KMS-11 (cell line): ENCODE data around the gene NECAB2.

Experiments
- H2AFZ ChIP-seq: fragments of 200-600 bp; sonication (generic); 2 replicates; pipeline ENCODE4 v1.6.1; 2016; ENCODE audit warnings: antibody characterized with exemption, mixed run types, low read depth
- H3K27ac ChIP-seq: fragments of 200-600 bp; sonication (generic); 2 replicates; pipeline ENCODE4 v1.6.1; 2016; ENCODE audit warnings: mild to moderate bottlenecking, mixed run types
- H3K27me3 ChIP-seq: fragments of 200-600 bp; sonication (generic); 2 replicates; pipeline ENCODE4 v1.6.1; 2017; ENCODE audit warnings: mild to moderate bottlenecking, low read depth, mixed run types, moderate library complexity; ENCODE audit not compliant: insufficient read depth
- H3K36me3 ChIP-seq: fragments of 200-600 bp; sonication (generic); 2 replicates; pipeline ENCODE4 v1.6.1; 2017; ENCODE audit warnings: mild to moderate bottlenecking, mixed run types; ENCODE audit not compliant: insufficient read depth
- H3K4me1 ChIP-seq: fragments of 200-600 bp; sonication (generic); 2 replicates; pipeline ENCODE4 v1.6.1; 2016; ENCODE audit warnings: mild to moderate bottlenecking, low read depth, mixed run types; ENCODE audit not compliant: poor library complexity, severe bottlenecking
- H3K4me2 ChIP-seq: fragments of 200-600 bp; sonication (generic); 2 replicates; pipeline ENCODE4 v1.7.0; 2016; ENCODE audit warnings: mild to moderate bottlenecking, mixed run types
- H3K4me3 ChIP-seq: fragments of 200-600 bp; sonication (generic); IDR thresholded peaks from 2 replicates; pipeline ENCODE4 v1.6.1; 2017; ENCODE audit warnings: low read depth, low read length, mixed read lengths; ENCODE audit not compliant: insufficient read depth
- H3K79me2 ChIP-seq: fragments of 200-600 bp; sonication (generic); 2 replicates; pipeline ENCODE4 v1.6.1; 2016; ENCODE audit warnings: low read depth, mixed run types; ENCODE audit not compliant: insufficient read depth
- H3K9ac ChIP-seq: fragments of 200-600 bp; sonication (generic); 2 replicates; pipeline ENCODE4 v1.6.1; 2016; ENCODE audit warnings: mild to moderate bottlenecking, mixed run types
- H4K20me1 ChIP-seq: fragments of 200-600 bp; sonication (generic); 2 replicates; pipeline ENCODE4 v1.6.1; 2016; ENCODE audit warnings: mild to moderate bottlenecking, mixed run types; ENCODE audit not compliant: insufficient read depth
- CTCF ChIP-seq: fragments of 200-600 bp; sonication (generic); conservative IDR thresholded peaks from 2 replicates; pipeline ENCODE4 v1.6.1; 2017; ENCODE audit warnings: low read depth, mild to moderate bottlenecking, antibody characterized with exemption, low read length, moderate library complexity, mixed read lengths

The NECAB2 gene

GRCh38 chr16:83996481-83997252 is 28.6 kb downstream of the NECAB2 start:
- Histone ChIP-seq H3K4me1 (no peaks in the 10 kb centered on the region), H2AFZ (no peak overlapping the region), H3K27ac (no peak overlapping the region)

GRCh38 chr16:83998091-83998490 is 30.0 kb downstream of the NECAB2 start:
- TF ChIP-seq CTCF = no peak
- Histone ChIP-seq H2AFZ (no peak overlapping the region), H3K4me2 (no peak overlapping the region), H3K4me1 (no peaks in the 10 kb centered on the region), H3K79me2 (no peaks in the 10 kb centered on the region), H3K27me3 (peaks cover 50% of the 10 kb centered on the region), H4K20me1 (no peaks in the 10 kb centered on the region), H3K4me3 (no peak overlapping the region), H3K36me3 (no peaks in the 10 kb centered on the region), H3K9ac (no peak overlapping the region), H3K27ac (no peak overlapping the region)

More at GRCh38 chr16:83996481-83997252, 28.6 kb downstream of the NECAB2 start:
- TF ChIP-seq CTCF = no peak
- Histone ChIP-seq H3K36me3 (no peaks in the 10 kb centered on the region), H3K79me2 (no peaks in the 10 kb centered on the region), H3K4me2 (no peak overlapping the region), H3K27me3 (peaks cover 41% of the 10 kb centered on the region; the same call in 1 of the 2 replicates), H4K20me1 (no peaks in the 10 kb centered on the region), H3K4me3 (no peak overlapping the region), H3K9ac (no peak overlapping the region)

GRCh38 chr16:84000989-84001642 is 33.1 kb downstream of the NECAB2 start:
- no peak overlapping the region for H3K4me3 ChIP-seq
- H3K9ac ChIP-seq = no peak overlapping the region
- H3K4me1 ChIP-seq = no peaks in the 10 kb centered on the region
- no peaks in the 10 kb centered on the region for H3K36me3 ChIP-seq
- no peak overlapping the region for H2AFZ ChIP-seq
- H3K27me3 ChIP-seq = peaks cover 53% of the 10 kb centered on the region
- H4K20me1 ChIP-seq = no peaks in the 10 kb centered on the region
- no peak overlapping the region for H3K4me2 ChIP-seq
- H3K27ac ChIP-seq = no peak overlapping the region
- no peak for TF ChIP-seq CTCF
- H3K79me2 ChIP-seq = no peaks in the 10 kb centered on the region

GRCh38 chr16:84001726-84002125 is 33.7 kb downstream of the NECAB2 start:
- H3K27ac ChIP-seq = no peak overlapping the region
- H3K27me3 ChIP-seq = peaks cover 55% of the 10 kb centered on the region
- H3K9ac ChIP-seq = no peak overlapping the region
- no peak overlapping the region for H3K4me2 ChIP-seq
- TF ChIP-seq CTCF = no peak
- no peaks in the 10 kb centered on the region for H3K36me3 ChIP-seq
- no peaks in the 10 kb centered on the region for H3K79me2 ChIP-seq
- H3K4me1 ChIP-seq = no peaks in the 10 kb centered on the region
- no peak overlapping the region for H3K4me3 ChIP-seq
- no peak overlapping the region for H2AFZ ChIP-seq
- no peaks in the 10 kb centered on the region for H4K20me1 ChIP-seq
